Right ventricle myocardium superior (tissue), 1 donor: ENCODE results near the gene FANK1. TPM values are rescaled to one million over a fixed set of nuclear protein-coding genes. Genes with fewer than 3 reads are reported as not detected.
A peak's percentile ranks its signal among the peaks of the same experiment; 100 is the strongest.
"Not testable (repeated sequence)": the region's sequence is repeated elsewhere in the genome, so short reads cannot be mapped to it uniquely, and the experiment has no call there.

Experiments used
- ATAC-seq: fragments of 200-7000 bp; cut with Tn5 transposase; one replicate; pipeline ENCODE4 v1.9.1; 2020; ENCODE audit warnings: mild to moderate bottlenecking; ENCODE audit not compliant: poor library complexity
- DNase-seq: peaks from one replicate; pipeline ENCODE4 v3.0.0-alpha.2; 2020
- intact Hi-C: fragments of 100-400 bp; cut with DNase I; formaldehyde crosslinking; loops from one replicate; pipeline ENCODE4 v1.11.2; 2022
- total RNA-seq: library from RNA; stranded (reverse); fragmentation: NEBNext Ultra II Directional; extraction: Animal tissue kit (Norgen Biotek cat#: 25700); gene quantifications from one replicate; pipeline ENCODE4 v1.2.1, GENCODE V29; 2021
- donor health status: DM: no; HTN: yes; CAD: no; lungs with severe emphysema.

The FANK1 gene
- total RNA-seq, 1 donor from 2014 or later: 0.51 TPM

- DNase-seq (no peak), ATAC-seq (no peak)
- intact Hi-C loops: no loop called here
Measured at GRCh38 chr10:126042906-126043305, 146.5 kb downstream of the FANK1 start.

- DNase-seq (no peak), ATAC-seq (no peak)
- intact Hi-C loops: no loop called here
Measured at GRCh38 chr10:126043389-126043788, 147.0 kb downstream of the FANK1 start.

GRCh38 chr10:126045861-126046260 is 149.5 kb downstream of the FANK1 start:
- intact Hi-C loops: no loop called here
- DNase-seq (no peak), ATAC-seq (no peak)

DNA sequence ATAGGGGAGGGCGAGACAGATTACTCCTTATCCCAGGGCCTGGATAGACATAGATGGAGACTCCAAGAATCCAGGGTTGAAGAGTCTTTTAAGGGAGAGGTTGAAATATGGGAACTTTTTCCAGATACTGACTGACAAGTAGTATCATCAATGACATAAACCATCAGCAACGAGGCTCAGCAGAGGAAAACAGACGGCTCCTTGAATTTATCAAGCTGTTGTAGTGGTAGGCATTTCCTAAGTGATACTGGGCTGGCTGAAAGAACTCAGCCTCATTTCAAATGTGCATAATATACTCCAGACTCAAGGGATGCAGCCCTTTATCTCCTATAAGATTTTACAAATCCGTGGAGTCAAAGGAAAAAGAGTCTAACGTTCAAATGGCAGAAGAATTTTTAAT is 150.5 kb downstream of the FANK1 start:
- intact Hi-C loops: no loop called here
- no peak for DNase-seq
- no peak for ATAC-seq

- DNase-seq, intact Hi-C loops, ATAC-seq: not testable (repeated sequence)
Measured at GRCh38 chr10:126047749-126048148, 151.4 kb downstream of the FANK1 start.

GRCh38 chr10:126049759-126050700 is 153.7 kb downstream of the FANK1 start:
- ATAC-seq (peak; percentile 52), DNase-seq (peak; percentile 54)
- intact Hi-C loops: no loop called here

- ATAC-seq: no peak
- no peak for DNase-seq
- intact Hi-C loops: no loop called here
Measured at GRCh38 chr10:126052171-126052570, 155.8 kb downstream of the FANK1 start.

- DNase-seq (no peak), ATAC-seq (no peak)
- intact Hi-C loops: no loop called here
Measured at GRCh38 chr10:126054191-126054590, 157.8 kb downstream of the FANK1 start.

DNA sequence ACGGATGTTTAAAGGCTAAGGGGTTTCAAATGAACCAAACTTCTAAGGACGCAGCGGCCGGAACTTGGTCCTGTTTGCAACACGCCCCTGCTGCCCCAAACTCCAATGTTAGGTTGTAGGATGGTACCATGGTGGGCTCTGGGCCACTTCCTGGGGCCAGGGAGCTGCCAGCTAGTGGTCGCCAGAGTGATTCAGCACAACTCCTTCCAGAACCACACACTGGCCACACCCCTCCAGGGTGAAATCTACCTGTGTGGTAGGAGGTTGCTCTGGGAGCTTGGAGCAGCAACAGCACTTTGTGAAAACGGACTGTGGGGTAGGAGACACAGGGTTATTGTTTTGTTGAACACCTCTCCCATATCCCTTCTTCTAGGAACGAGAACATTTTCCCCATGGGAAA is 161.1 kb downstream of the FANK1 start:
- no peak for ATAC-seq
- intact Hi-C loops: no loop called here
- DNase-seq: no peak

- ATAC-seq (no peak), DNase-seq (no peak)
Measured at GRCh38 chr10:126058104-126058503, 161.7 kb downstream of the FANK1 start.

DNA sequence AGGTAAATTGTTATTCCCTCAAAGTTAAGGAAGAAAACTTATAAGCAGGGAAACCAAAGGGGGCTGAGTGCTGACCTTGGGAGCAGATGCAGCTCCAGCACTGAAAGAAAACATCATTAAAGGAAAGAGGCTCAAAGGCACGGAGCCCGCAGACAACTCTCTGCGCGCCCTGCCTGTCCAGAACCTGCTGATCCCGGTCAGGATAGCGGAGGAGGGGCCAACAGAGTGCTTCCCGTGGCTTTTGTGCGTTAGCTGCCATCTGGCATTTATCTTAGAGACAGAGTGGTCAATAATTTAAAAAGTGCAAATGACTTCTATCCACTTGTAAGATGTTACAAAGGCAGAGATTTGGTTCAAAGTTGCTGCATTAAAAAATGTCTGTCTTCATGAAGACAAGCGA is 162.1 kb downstream of the FANK1 start:
- no peak for ATAC-seq
- intact Hi-C loops: no loop called here

More at GRCh38 chr10:126058104-126058503, 161.7 kb downstream of the FANK1 start:
- intact Hi-C loops: no loop called here

More for the DNA sequence above, 162.1 kb downstream of the FANK1 start:
- DNase-seq: no peak

Other genes with a start within 250 kb of the FANK1 start
- not detected for gene TEX36, start 213.4 kb upstream of the FANK1 start, total RNA-seq
- 10.1 TPM for gene EDRF1, start 176.9 kb upstream of the FANK1 start, total RNA-seq
- gene MMP21, start 120.7 kb upstream of the FANK1 start, total RNA-seq: not detected
- 73.9 TPM for gene UROS, start 73.3 kb upstream of the FANK1 start, total RNA-seq
- gene BCCIP, start 73.0 kb upstream of the FANK1 start, total RNA-seq: 38.4 TPM
- gene DHX32, start 15.3 kb upstream of the FANK1 start, total RNA-seq: 45.2 TPM